Measurements from ENCODE around the gene ING1. TPM values are rescaled to one million over a fixed set of nuclear protein-coding genes. Genes with fewer than 3 reads are reported as not detected.
A peak's percentile ranks its signal among the peaks of the same experiment; 100 is the strongest.
"Not testable (repeated sequence)": the region's sequence is repeated elsewhere in the genome, so short reads cannot be mapped to it uniquely, and the experiment has no call there.

Gene ING1
- total and polyA plus RNA-seq, 7 donors = 5.2 to 16.9 (median 7.0) TPM

DNA sequence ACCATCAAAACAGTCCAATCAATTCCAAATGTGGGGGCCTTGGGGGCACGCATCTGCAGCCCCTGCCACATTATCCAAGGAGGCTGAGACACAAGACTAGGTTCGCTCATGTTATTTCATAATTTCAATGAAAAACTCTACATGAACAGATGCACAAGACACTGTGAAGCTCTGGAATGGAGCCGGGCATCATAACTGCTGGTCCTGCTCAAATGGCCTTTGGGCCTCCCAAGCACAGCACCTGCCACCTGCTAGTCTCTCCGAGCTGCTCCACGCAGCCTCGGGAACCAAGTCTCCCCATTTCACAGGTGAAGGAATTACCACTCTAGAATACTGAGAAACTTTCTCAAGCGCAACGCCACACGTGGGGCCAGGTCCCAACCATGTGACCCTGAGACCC is 24.5 kb upstream of the ING1 start:
- Histone ChIP-seq H3K36me3 (ENCODE audit: insufficient read depth in 1 of 2, low read depth in 1 of 2) (peaks cover 3 to 58% of the 10 kb centered on the region in 2 donors), H3K4me3 (no peak overlapping the region), H3K27me3 (ENCODE audit: insufficient read depth in 3 of 3, low read length in 2 of 3) (no peaks in the 10 kb centered on the region), H3K27ac (no peak overlapping the region), H3K4me1 (peaks cover 19% of the 10 kb centered on the region), H3K9me3 (no peaks in the 10 kb centered on the region)
- DNase-seq (no peak), ATAC-seq (no peak)
- intact Hi-C loops (cut with DNase I) = no loop called here
- TF ChIP-seq, protein P1, sequence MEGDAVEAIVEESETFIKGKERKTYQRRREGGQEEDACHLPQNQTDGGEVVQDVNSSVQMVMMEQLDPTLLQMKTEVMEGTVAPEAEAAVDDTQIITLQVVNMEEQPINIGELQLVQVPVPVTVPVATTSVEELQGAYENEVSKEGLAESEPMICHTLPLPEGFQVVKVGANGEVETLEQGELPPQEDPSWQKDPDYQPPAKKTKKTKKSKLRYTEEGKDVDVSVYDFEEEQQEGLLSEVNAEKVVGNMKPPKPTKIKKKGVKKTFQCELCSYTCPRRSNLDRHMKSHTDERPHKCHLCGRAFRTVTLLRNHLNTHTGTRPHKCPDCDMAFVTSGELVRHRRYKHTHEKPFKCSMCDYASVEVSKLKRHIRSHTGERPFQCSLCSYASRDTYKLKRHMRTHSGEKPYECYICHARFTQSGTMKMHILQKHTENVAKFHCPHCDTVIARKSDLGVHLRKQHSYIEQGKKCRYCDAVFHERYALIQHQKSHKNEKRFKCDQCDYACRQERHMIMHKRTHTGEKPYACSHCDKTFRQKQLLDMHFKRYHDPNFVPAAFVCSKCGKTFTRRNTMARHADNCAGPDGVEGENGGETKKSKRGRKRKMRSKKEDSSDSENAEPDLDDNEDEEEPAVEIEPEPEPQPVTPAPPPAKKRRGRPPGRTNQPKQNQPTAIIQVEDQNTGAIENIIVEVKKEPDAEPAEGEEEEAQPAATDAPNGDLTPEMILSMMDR (IDR thresholded peaks at IDR 0.05) = no peak
- 76 to 91% (median 82%) methylated on average over 9 of the region's 9 CpGs for WGBS, 3 donors

DNA sequence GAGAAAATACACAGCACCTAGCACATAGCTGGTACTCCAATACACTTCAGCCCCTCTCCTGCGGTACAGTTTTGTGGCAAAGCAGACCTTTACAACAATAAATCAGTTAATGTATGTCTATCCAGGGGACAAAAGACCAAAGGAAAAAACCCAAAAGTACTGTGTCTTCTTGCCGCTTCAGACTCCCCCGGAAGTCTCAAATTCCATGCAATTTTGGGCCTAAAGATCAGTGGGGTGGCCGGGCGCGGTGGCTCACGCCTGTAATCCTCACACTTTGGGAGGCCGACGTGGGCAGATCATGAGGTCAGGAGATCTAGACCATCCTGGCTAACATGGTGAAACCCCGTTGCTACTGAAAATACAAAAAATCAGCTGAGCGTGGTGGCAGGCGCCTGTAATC is 23.8 kb upstream of the ING1 start:
- ATAC-seq = no peak
- no peak for DNase-seq
- H3K27me3 ChIP-seq (ENCODE audit: insufficient read depth in 3 of 3, low read length in 2 of 3) = no peaks in the 10 kb centered on the region
- H3K4me3 ChIP-seq = no peak overlapping the region
- peaks cover 3 to 58% of the 10 kb centered on the region in 2 donors for H3K36me3 ChIP-seq (ENCODE audit: insufficient read depth in 1 of 2, low read depth in 1 of 2)
- intact Hi-C loops (cut with DNase I) = no loop called here
- TF ChIP-seq, protein P1 (IDR thresholded peaks at IDR 0.05) = no peak
- 94 to 95% (median 94%) methylated on average over 12 of the region's 12 CpGs for WGBS, 3 donors
- H3K27ac ChIP-seq = peak overlapping the region; percentile 4
- H3K4me1 ChIP-seq = peaks cover 19% of the 10 kb centered on the region
- H3K9me3 ChIP-seq = no peaks in the 10 kb centered on the region

DNA sequence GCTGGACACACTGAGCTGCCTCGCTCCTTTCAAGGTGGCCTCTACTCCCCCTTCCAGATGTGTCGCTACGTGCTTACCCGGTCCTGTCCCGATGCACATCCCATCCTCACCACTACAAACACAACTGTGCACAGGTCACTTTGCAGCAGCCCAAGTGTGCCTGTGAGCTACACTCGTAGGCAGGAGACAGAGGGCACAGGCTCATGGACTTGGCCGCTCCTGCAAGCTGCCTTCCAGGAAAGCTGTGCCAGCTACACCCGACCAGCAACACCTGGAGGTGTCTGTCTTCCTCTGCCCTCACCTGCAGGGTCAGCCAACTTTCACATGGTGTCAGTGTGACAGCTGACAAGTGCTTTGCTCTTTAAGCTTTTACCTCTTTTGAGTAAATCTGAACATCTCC is 23.0 kb upstream of the ING1 start:
- TF ChIP-seq, protein P1 (IDR thresholded peaks at IDR 0.05) = no peak
- no peaks in the 10 kb centered on the region for H3K9me3 ChIP-seq
- H3K4me3 ChIP-seq = no peak overlapping the region
- ATAC-seq = peak; percentile 87 to 96 (median 94)
- H3K4me1 ChIP-seq = peaks cover 19% of the 10 kb centered on the region
- peak in 1 of 2 donors; percentile 76 for DNase-seq
- 43 to 57% (median 44%) methylated on average over 8 of the region's 8 CpGs for WGBS, 3 donors
- H3K36me3 ChIP-seq (ENCODE audit: insufficient read depth in 1 of 2, low read depth in 1 of 2) = peaks cover 3 to 55% of the 10 kb centered on the region in 2 donors
- intact Hi-C loops (cut with DNase I) = no loop called here
- H3K27ac ChIP-seq = peak overlapping the region; percentile 58
- H3K27me3 ChIP-seq (ENCODE audit: insufficient read depth in 3 of 3, low read length in 2 of 3) = no peaks in the 10 kb centered on the region

DNA sequence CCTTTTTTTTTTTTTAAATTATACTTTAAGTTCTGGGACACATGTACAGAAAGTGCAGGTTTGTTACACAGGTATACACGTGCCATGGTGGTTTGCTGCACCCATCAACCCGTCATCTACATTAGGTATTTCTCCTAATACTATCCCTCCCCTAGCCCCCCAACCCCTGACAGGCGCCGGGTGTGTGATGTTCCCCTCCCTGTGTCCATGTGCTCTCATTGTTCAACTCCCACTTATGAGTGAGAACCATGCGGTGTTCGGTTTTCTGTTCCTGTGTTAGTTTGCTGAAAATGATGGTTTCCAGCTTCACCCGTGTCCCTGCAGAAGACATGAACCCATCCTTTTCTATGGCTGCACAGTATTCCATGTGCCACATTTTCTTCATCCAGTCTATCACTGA is 17.7 kb upstream of the ING1 start:
- H3K36me3 ChIP-seq (ENCODE audit: insufficient read depth in 1 of 2, low read depth in 1 of 2) = peaks cover 3 to 63% of the 10 kb centered on the region in 2 donors
- DNase-seq; ATAC-seq; H3K27me3 ChIP-seq (ENCODE audit: insufficient read depth in 3 of 3, low read length in 2 of 3); intact Hi-C loops (cut with DNase I); H3K27ac ChIP-seq; H3K9me3 ChIP-seq; H3K4me3 ChIP-seq: not testable (repeated sequence)
- H3K4me1 ChIP-seq = peaks cover 24% of the 10 kb centered on the region
- WGBS, 3 donors = 86 to 90% (median 89%) methylated on average over 7 of the region's 7 CpGs

GRCh38 chr13:110696776-110697175 is 16.7 kb upstream of the ING1 start:
- ATAC-seq (no peak), DNase-seq (no peak)
- TF ChIP-seq, protein P1 (IDR thresholded peaks at IDR 0.05) = no peak
- H3K4me3 ChIP-seq = no peak overlapping the region
- intact Hi-C loops (cut with DNase I) = no loop called here
- peaks cover 30% of the 10 kb centered on the region for H3K4me1 ChIP-seq
- H3K9me3 ChIP-seq = no peaks in the 10 kb centered on the region
- no peaks in the 10 kb centered on the region for H3K27me3 ChIP-seq (ENCODE audit: insufficient read depth in 3 of 3, low read length in 2 of 3)
- H3K36me3 ChIP-seq (ENCODE audit: insufficient read depth in 1 of 2, low read depth in 1 of 2) = peaks cover 3 to 69% of the 10 kb centered on the region in 2 donors
- WGBS, 3 donors = 82 to 94% (median 84%) methylated on average over 10 of the region's 10 CpGs
- H3K27ac ChIP-seq = no peak overlapping the region
